Endothelial cell of umbilical vein (primary cell): ENCODE results near the gene SCAP. TPM values are rescaled to one million over a fixed set of nuclear protein-coding genes. Genes with fewer than 3 reads are reported as not detected.

Experiments used
- BruUV-seq: library from RNA; stranded (reverse); fragments of 400-500 nt; replicated peaks from 2 replicates; lab custom pipeline; 2021; lab: Mats Ljungman, UMichigan
- CTCF ChIA-PET: fragments of 300-600, 350-600 bp; sonication (Branson Sonifier 250); formaldehyde crosslinking; loops from one replicate; lab custom pipeline; 2021; ENCODE audit warnings: antibody characterized with exemption, inconsistent platforms; lab: Charles Lee
- POLR2A ChIA-PET: fragments of 300-600, 350-600 bp; sonication (Branson Sonifier 250); formaldehyde crosslinking; loops from one replicate; lab custom pipeline; 2021; ENCODE audit warnings: antibody characterized with exemption, inconsistent platforms; lab: Charles Lee
- DNase-seq: peaks from one replicate; pipeline ENCODE4 v3.0.0-alpha.2; 2011; ENCODE audit warnings: low read depth, low spot score
- FAIRE-seq: peaks from 2 replicates; lab custom pipeline; 2011; peaks lifted over from hg19 to GRCh38; lab: Jason Lieb, UNC
- H2AFZ ChIP-seq: 2 replicates; pipeline ENCODE4 v1.6.0; 2012; ENCODE audit warnings: low read depth, low read length, control low read depth, inconsistent platforms
- H3K27ac ChIP-seq: 2 replicates; pipeline ENCODE4 v1.5.1; 2011; ENCODE audit warnings: low read depth, mild to moderate bottlenecking, control low read depth, low read length, moderate library complexity; ENCODE audit not compliant: insufficient read depth
- H3K27me3 ChIP-seq, 2 experiments: 2 replicates each; pipeline versions ENCODE4 v1.6.0 to v1.6.1; 2011; ENCODE audit warnings: low read length in 2 of 2, mixed read lengths in 1 of 2; ENCODE audit not compliant: control insufficient read depth in 2 of 2, insufficient read depth in 2 of 2
- H3K36me3 ChIP-seq, 2 experiments: 2 replicates in 1 of 2; 3 replicates in 1 of 2; pipeline ENCODE4 v1.5.1; 2011; ENCODE audit warnings: low read length in 2 of 2, mild to moderate bottlenecking in 1 of 2, moderate library complexity in 1 of 2; ENCODE audit not compliant: control insufficient read depth in 2 of 2, insufficient read depth in 2 of 2; ENCODE audit errors: extremely low read depth in 1 of 2
- H3K4me1 ChIP-seq: 3 replicates; pipeline ENCODE4 v1.5.1; 2011; ENCODE audit warnings: mild to moderate bottlenecking, low read length; ENCODE audit not compliant: control insufficient read depth, insufficient read depth; ENCODE audit errors: extremely low read depth
- H3K4me2 ChIP-seq: 2 replicates; pipeline ENCODE4 v1.6.1; 2011; ENCODE audit warnings: low read length, control low read depth, mixed read lengths; ENCODE audit not compliant: insufficient read depth
- H3K4me3 ChIP-seq, 3 experiments: fragments of 200-600 bp in 1 of 3; sonication (generic), shearing (Covaris generic) in 1 of 3; replicated peaks in 1 of 3; 2 replicates each; pipeline ENCODE4 v1.5.1; 2011 to 2016; ENCODE audit warnings: control low read depth in 3 of 3, low read length in 3 of 3, mild to moderate bottlenecking in 2 of 3, inconsistent platforms in 1 of 3, low read depth in 1 of 3, moderate library complexity in 1 of 3; ENCODE audit not compliant: insufficient read depth in 1 of 3
- H3K79me2 ChIP-seq: 2 replicates; pipeline ENCODE4 v1.6.0; 2012; ENCODE audit warnings: low read length, inconsistent platforms; ENCODE audit not compliant: control insufficient read depth, insufficient read depth
- H3K9ac ChIP-seq: replicated peaks from 2 replicates; pipeline ENCODE3; 2011; ENCODE audit warnings: low read length, control low read depth; ENCODE audit not compliant: insufficient read depth; ENCODE audit errors: extremely low read depth
- H3K9me1 ChIP-seq: replicated peaks from 3 replicates; pipeline ENCODE4 v1.6.0; 2011; ENCODE audit warnings: mild to moderate bottlenecking, low read length; ENCODE audit not compliant: control insufficient read depth, insufficient read depth; ENCODE audit errors: extremely low read depth
- H3K9me3 ChIP-seq: replicated peaks from 2 replicates; pipeline ENCODE4 v1.5.1; 2012; ENCODE audit warnings: low read length, inconsistent platforms; ENCODE audit not compliant: control insufficient read depth, insufficient read depth
- H4K20me1 ChIP-seq: replicated peaks from 2 replicates; pipeline ENCODE3; 2011; ENCODE audit warnings: mild to moderate bottlenecking, low read length; ENCODE audit not compliant: control insufficient read depth, insufficient read depth; ENCODE audit errors: extremely low read depth
- CTCF ChIP-seq, 2 donors: IDR thresholded peaks; 1 replicate in 1 of 2; 2 replicates in 1 of 2; pipeline ENCODE4 v1.5.1; 2011; ENCODE audit warnings: low read length in 2 of 2, mild to moderate bottlenecking in 2 of 2, moderate library complexity in 2 of 2, control low read depth in 1 of 2, inconsistent platforms in 1 of 2, low read depth in 1 of 2; ENCODE audit not compliant: insufficient read depth in 1 of 2; ENCODE audit errors: extremely low read depth in 1 of 2
- EZH2 ChIP-seq: IDR thresholded peaks from 2 replicates; pipeline ENCODE4 v1.6.1; 2012; ENCODE audit warnings: borderline replicate concordance, low read depth, mild to moderate bottlenecking, moderate library complexity, low read length, inconsistent platforms; ENCODE audit not compliant: severe bottlenecking
- FOS ChIP-seq: IDR thresholded peaks from 2 replicates; pipeline ENCODE4 v1.6.1; 2011; ENCODE audit warnings: mild to moderate bottlenecking, low read length, moderate library complexity, borderline replicate concordance; ENCODE audit not compliant: insufficient read depth
- GATA2 ChIP-seq: IDR thresholded peaks from 2 replicates; pipeline ENCODE4 v1.7.0; 2011; ENCODE audit warnings: low read depth, mild to moderate bottlenecking, moderate library complexity, mixed read lengths, low read length; ENCODE audit not compliant: insufficient read length, insufficient read depth
- JUN ChIP-seq: IDR thresholded peaks from 2 replicates; pipeline ENCODE4 v1.6.1; 2011; ENCODE audit warnings: borderline replicate concordance, low read depth; ENCODE audit not compliant: insufficient read length, insufficient read depth
- MAX ChIP-seq: IDR thresholded peaks from 2 replicates; pipeline ENCODE4 v1.6.1; 2011; ENCODE audit not compliant: insufficient read depth, insufficient read length
- MYC ChIP-seq: IDR thresholded peaks from one replicate; pipeline ENCODE4 v1.6.1; 2011; ENCODE audit warnings: mild to moderate bottlenecking, low read depth, low read length
- POLR2A ChIP-seq: IDR thresholded peaks from 2 replicates; pipeline ENCODE4 v1.6.1; 2012; ENCODE audit warnings: low read depth, mild to moderate bottlenecking, control low read depth, low read length
- POLR2AphosphoS5 ChIP-seq: IDR thresholded peaks from 2 replicates; pipeline ENCODE4 v1.6.1; 2012; ENCODE audit warnings: low read depth, mild to moderate bottlenecking, control low read depth, low read length, moderate library complexity; ENCODE audit not compliant: insufficient read depth
- dilution Hi-C: fragments of 300-500 bp; cut with MboI; formaldehyde crosslinking; loops from one replicate; pipeline ENCODE4 v1.15.0; 2019; ENCODE audit warnings: low sequenced_read_pairs; ENCODE audit not compliant: extremely low pct_ligation_motif_present
- intact Hi-C: fragments of 100-400 bp; cut with micrococcal nuclease; formaldehyde crosslinking; loops from one replicate; pipeline ENCODE4 v1.10.0; 2022
- polyA plus RNA-seq, 4 experiments: library from polyadenylated mRNA; depleted of rRNA in 3 of 4; stranded (reverse) in 3 of 4; unstranded in 1 of 4; fragments of >200 nt; gene quantifications; 2 replicates each; pipeline versions ENCODE4 v1.2.1 to v1.2.3, GENCODE V29; 2011 to 2012; ENCODE audit warnings: missing spikeins in 1 of 4
- total RNA-seq: library from RNA; stranded (reverse); gene quantifications from 2 replicates; pipeline ENCODE4 v1.2.3, GENCODE V29; 2021

Gene SCAP
- total and polyA plus RNA-seq, 2 donors (not counting 3 experiments of a cell fraction or from before 2014, with no cell fraction given): 34.7 to 59.0 TPM

- FAIRE-seq: no peak
Observed at GRCh38 chr3:47367631-47368030, 108.1 kb downstream of the SCAP start.

More at GRCh38 chr3:47367631-47368030, 108.1 kb downstream of the SCAP start:
- H3K36me3 ChIP-seq: no peaks in the 10 kb centered on the region
- POLR2A ChIA-PET: no interaction called here
- peaks cover 11% of the 10 kb centered on the region for H3K4me1 ChIP-seq
- H3K9ac ChIP-seq: no peak overlapping the region
- DNase-seq: peak; percentile 12
- no peaks in the 10 kb centered on the region for H3K9me1 ChIP-seq
- no TSS peak for BruUV-seq
- H2AFZ ChIP-seq: no peak overlapping the region
- H3K4me2 ChIP-seq: no peak overlapping the region
- no peaks in the 10 kb centered on the region for H3K27me3 ChIP-seq
- H4K20me1 ChIP-seq: no peaks in the 10 kb centered on the region
- intact Hi-C loops: loop anchor here (5.0 kb wide), 1 partner anchor 440 kb away; no protein-coding TSS in a partner anchor
- no peaks in the 10 kb centered on the region for H3K9me3 ChIP-seq
- no peak overlapping the region for H3K27ac ChIP-seq
- CTCF ChIA-PET: interaction anchor here (1.6 kb wide), 1 partner anchor 117 kb away, joined by 9 read pairs; no protein-coding TSS in a partner anchor
- no peak for TF ChIP-seq FOS
- TF ChIP-seq POLR2A: no peak
- no peak for TF ChIP-seq POLR2AphosphoS5
- no peak for TF ChIP-seq GATA2
- TF ChIP-seq EZH2: no peak
- TF ChIP-seq MYC: no peak
- no peak for TF ChIP-seq MAX
- no peak for TF ChIP-seq CTCF (IDR thresholded peaks at IDR 0.05; ENCODE audit: extremely low read depth in 1 of 2, insufficient read depth in 1 of 2, low read depth in 1 of 2, low read length in 2 of 2)
- no peak for TF ChIP-seq JUN
- H3K79me2 ChIP-seq: no peaks in the 10 kb centered on the region
- dilution Hi-C loops: no loop called here
- no peak overlapping the region for H3K4me3 ChIP-seq
